GM19324 (cell line): ENCODE measurements around the gene PNPLA2.

ENCODE experiments used
- ATAC-seq: cut with Tn5 transposase; IDR thresholded peaks from one replicate; pipeline ENCODE4 v1.9.1; 2021; ENCODE audit warnings: mild to moderate bottlenecking, moderate library complexity; ENCODE audit not compliant: unreplicated experiment, low FRiP score

PNPLA2 gene

DNA sequence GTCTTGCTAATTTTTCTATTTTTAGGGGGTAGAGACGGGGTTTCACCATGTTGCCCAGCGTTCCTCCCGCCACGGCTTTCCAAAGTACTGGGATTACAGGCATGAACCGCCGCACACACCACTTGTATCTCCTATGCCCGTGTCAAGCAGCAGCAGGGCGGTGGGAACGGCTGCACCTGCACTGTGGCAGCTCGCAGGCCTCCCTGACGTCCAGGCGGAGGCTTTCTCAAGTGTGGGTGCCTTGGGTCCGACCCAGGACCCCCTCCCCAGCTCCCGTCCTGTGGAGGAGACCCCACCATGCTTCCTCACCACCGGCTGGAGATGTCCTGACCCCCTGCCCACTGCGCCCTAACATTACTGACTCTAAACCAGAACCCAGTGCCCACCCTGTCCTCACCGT, 49.7 kb downstream of the PNPLA2 start:
- no peak for ATAC-seq

DNA sequence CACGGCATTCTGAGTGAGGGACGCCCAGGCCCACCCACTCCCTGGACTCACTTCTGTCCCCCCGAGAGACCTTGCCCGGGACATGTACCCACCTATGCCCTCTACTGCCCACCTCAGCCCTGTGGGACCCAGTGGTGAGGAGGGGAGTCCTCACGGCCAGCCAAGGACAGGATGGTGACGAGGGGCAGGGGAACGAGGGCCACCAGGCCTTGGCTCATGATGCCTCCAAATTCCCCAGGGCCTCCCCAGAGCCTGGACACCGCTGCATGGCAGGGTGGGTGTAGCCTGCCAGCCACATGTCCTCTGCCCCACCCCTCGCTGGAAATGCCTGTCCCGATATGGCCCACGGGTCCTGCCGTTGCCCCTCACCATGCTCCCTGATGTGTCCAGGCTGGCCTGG, 50.1 kb downstream of the PNPLA2 start:
- ATAC-seq = no peak

DNA sequence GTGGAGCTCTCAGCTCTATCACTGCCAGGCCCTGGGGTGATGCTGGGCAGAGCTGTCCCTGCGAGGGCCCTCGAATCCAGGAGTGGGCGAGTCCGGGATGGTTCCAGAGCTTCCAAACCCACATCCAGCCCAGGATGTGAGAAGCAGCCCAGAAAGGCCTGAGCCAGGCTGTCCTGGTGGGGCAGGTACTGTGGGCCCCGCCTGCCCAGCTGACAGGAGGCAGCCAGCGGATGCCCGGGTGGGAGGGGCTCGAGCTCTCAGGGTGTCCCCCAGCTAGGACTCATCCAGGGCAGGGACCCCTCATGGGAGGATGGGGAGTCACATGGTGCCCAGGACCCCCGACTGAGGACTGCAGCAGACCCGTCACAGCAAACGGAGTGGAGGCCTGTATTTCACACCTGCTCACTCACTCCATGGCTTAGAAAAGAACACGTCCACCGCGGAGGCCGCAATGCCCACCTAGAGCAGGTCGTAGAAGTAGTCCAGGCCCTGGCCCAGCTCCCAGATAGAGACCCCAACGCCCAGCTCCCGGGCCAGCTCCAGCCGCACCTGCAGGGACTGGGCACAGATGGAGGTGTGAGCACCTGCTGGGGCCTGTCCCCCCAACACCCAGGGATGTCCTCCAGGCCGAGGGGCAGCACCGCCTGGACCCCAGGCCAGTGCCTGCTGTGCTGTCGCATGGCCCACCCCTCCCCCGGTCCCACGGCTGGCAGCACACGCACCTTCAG, 50.8 kb downstream of the PNPLA2 start:
- ATAC-seq = no peak

DNA sequence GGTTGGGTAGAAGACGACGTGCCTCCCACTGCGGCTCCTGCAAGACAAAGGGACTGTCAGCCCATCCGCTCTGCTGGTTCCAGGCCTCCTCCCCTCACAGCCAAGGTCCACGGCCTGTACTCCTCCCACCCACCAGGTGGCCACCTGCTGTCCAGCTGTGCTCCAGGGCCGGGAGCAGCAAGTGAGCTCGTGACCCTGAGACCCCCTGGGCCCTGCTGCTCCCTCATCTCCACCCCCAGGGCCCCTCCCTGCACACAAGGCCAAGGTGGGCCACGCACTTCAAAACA, 51.4 kb downstream of the PNPLA2 start:
- ATAC-seq = no peak

DNA sequence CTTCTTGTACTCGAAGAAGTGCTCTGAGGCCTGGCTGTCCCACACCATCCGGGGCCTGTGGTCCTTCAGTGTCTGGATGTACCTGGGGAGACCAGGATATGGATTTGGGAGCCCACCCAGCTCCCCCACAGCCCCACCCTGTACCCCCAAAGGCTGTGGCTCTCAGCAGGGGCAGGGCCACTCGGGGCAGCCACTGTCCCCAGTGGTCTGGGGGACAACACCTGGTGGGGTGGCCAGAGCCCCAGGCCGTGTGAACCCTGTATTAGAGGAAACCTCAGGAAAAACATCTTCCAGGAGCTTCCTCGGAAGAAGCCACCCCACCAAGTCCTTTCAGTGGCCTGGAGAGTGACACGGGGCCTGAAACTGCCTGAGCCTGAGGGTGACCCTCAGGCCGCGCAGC, 51.7 kb downstream of the PNPLA2 start:
- no peak for ATAC-seq

DNA sequence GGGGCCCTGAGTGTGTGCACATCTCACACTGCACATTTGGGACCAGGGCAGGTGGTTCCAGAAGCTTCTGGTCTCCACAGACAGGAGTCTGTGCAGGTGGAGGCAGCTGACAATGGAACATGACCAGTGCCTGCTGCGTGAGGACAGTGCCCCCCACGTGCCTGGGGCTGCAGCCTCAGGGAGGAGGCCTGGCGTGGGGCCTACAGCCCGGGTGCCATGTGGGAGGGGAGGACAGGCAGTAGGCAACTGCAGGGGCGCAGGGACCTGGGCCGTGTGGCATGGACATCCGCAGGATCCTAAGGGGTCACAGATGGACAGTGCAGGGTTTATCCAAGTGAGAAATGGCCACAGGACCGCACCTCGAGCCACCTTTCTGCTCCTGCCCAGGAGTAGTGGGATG, 52.8 kb downstream of the PNPLA2 start:
- no peak for ATAC-seq

- no peak for ATAC-seq
Observed at GRCh38 chr11:872799-873198, 54.1 kb downstream of the PNPLA2 start.

DNA sequence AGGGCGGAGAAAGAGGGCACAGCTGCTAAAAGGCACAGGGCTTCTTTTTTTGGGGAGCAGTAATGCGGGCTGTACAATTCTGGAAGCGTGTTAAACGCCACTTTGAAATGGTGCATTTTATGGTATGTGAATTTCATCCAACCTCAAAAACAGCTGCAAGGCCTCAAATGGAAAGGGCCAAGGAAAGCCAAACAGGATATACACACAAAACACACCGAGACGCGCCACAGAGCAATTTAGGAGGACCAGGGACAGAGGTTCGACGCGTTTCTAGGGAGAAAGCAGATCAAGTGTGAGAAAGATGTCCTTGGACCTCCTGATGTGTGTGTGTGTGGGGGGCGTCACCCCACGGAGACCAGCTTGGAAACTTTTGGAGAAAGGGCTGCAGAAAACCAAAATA, 55.0 kb downstream of the PNPLA2 start:
- no peak for ATAC-seq
